ENCODE results near the gene CTDSPL. TPM values are rescaled to one million over a fixed set of nuclear protein-coding genes. Genes with fewer than 3 reads are reported as not detected.
A peak's percentile ranks its signal among the peaks of the same experiment; 100 is the strongest.

CTDSPL gene
- total and polyA plus RNA-seq, 2 of the 13 experiments (the other 11 are each of a cell fraction or from before 2014, with no cell fraction given): 26.1 to 142 TPM

DNA sequence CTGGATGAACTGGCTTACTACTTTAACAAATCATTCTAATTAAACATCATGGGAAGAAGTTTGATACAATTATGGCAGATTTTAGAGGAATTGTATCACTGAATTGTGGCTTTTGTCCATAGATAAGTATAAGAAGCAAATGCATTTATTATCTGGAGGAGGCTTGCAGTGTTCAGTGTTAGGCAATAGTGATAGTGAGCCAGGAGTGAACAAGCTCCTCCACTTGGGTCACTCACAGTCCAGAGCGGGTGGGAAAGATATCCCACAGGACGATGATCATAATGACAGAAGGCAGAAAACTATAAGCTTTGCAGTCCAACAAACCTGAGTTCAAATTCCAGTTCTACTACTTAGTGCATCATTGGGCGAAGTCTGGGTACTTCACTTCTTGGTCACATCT lies 64.9 kb downstream of the CTDSPL start:
- ATAC-seq: no peak
- intact Hi-C loops (cut with micrococcal nuclease; ENCODE audit: unreplicated experiment): no loop called here
- Histone ChIP-seq H3K4me3 (replicated peaks in 1 of 3; ENCODE audit: insufficient read depth in 1 of 3, low read depth in 2 of 3, low read length in 3 of 3) (no peak overlapping the region), H3K4me1 (ENCODE audit: insufficient read depth, low read length) (peaks cover 73% of the 10 kb centered on the region), H3K27ac (ENCODE audit: extremely low read length, insufficient read depth, low read length) (no peak overlapping the region), H3K9ac (ENCODE audit: insufficient read depth, low read depth, low read length) (no peak overlapping the region), H3K9me3 (ENCODE audit: low read length) (no peaks in the 10 kb centered on the region), H3K79me2 (ENCODE audit: insufficient read depth, low read length) (peaks cover 81% of the 10 kb centered on the region), H4K20me1 (ENCODE audit: insufficient read depth, low read length) (no peaks in the 10 kb centered on the region; the same call in 1 of the 2 replicates), H3K4me2 (ENCODE audit: low read depth, low read length) (no peak overlapping the region), H3K36me3 (replicated peaks in 1 of 2; ENCODE audit: control insufficient read depth in 1 of 2, insufficient read depth in 2 of 2, low read length in 2 of 2) (peaks cover 7 to 14% of the 10 kb centered on the region in 2 experiments), H2AFZ (ENCODE audit: low read length) (no peak overlapping the region), H3K27me3 (ENCODE audit: control insufficient read depth in 1 of 2, insufficient read depth in 2 of 2, low read length in 2 of 2) (no peaks in the 10 kb centered on the region)
- no peak for FAIRE-seq
- POLR2A ChIA-PET: interaction anchor here (0.9 kb wide), 1 partner anchor 22 kb away, joined by 3 read pairs; no protein-coding TSS in a partner anchor
- CTCF ChIA-PET (ENCODE audit: low intra/inter-chr PET ratio, low total read pairs): no interaction called here
- BruUV-seq (replicated peaks): no TSS peak
- in situ Hi-C loops (cut with HindIII; ENCODE audit: extremely low pct_ligation_motif_present, low pct_unique_long_range_greater_than_20kb): no loop called here
- 87% methylated on average over 3 of the region's 3 CpGs for WGBS (ENCODE audit: low lambda C conversion rate)
- TF ChIP-seq ZFP82 (CRISPR knock-in tag; IDR thresholded peaks at IDR 0.05; ENCODE audit: borderline replicate concordance): no peak
- TF ChIP-seq, protein P1, sequence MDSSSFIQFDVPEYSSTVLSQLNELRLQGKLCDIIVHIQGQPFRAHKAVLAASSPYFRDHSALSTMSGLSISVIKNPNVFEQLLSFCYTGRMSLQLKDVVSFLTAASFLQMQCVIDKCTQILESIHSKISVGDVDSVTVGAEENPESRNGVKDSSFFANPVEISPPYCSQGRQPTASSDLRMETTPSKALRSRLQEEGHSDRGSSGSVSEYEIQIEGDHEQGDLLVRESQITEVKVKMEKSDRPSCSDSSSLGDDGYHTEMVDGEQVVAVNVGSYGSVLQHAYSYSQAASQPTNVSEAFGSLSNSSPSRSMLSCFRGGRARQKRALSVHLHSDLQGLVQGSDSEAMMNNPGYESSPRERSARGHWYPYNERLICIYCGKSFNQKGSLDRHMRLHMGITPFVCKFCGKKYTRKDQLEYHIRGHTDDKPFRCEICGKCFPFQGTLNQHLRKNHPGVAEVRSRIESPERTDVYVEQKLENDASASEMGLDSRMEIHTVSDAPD (CRISPR knock-in tag; IDR thresholded peaks at IDR 0.05): no peak
- no peak for TF ChIP-seq SNAI1 (CRISPR knock-in tag; IDR thresholded peaks at IDR 0.05; ENCODE audit: borderline replicate concordance)
- no peak for TF ChIP-seq TOPORS (CRISPR knock-in tag; IDR thresholded peaks at IDR 0.05)
- no peak for TF ChIP-seq ZMYM2 (CRISPR knock-in tag; IDR thresholded peaks at IDR 0.05)
- TF ChIP-seq JUN (CRISPR knock-in tag; IDR thresholded peaks at IDR 0.05): no peak
- no peak for TF ChIP-seq ZNF329 (CRISPR knock-in tag; IDR thresholded peaks at IDR 0.05; ENCODE audit: low read depth)
- no peak for DNase-seq (ENCODE audit: low spot score)

- DNase-seq (ENCODE audit: low spot score): no peak
- no TSS peak for BruUV-seq (replicated peaks)
- intact Hi-C loops (cut with micrococcal nuclease; ENCODE audit: unreplicated experiment) (no loop called here), in situ Hi-C loops (cut with HindIII; ENCODE audit: extremely low pct_ligation_motif_present, low pct_unique_long_range_greater_than_20kb) (no loop called here)
- ChIA-PET POLR2A (no interaction called here), CTCF (ENCODE audit: low intra/inter-chr PET ratio, low total read pairs) (no interaction called here)
- H3K4me3 ChIP-seq (replicated peaks in 1 of 3; ENCODE audit: insufficient read depth in 1 of 3, low read depth in 2 of 3, low read length in 3 of 3): no peak overlapping the region
- no peaks in the 10 kb centered on the region for H3K36me3 ChIP-seq (replicated peaks in 1 of 2; ENCODE audit: control insufficient read depth in 1 of 2, insufficient read depth in 2 of 2, low read length in 2 of 2)
- no peak for FAIRE-seq
- H3K4me2 ChIP-seq (ENCODE audit: low read depth, low read length): peak overlapping the region; percentile 25; the same call in 1 of the 2 replicates
- peak overlapping the region; percentile 34 for H3K27ac ChIP-seq (ENCODE audit: extremely low read length, insufficient read depth, low read length)
- H3K9me3 ChIP-seq (ENCODE audit: low read length): no peaks in the 10 kb centered on the region
- peaks cover 68% of the 10 kb centered on the region for H3K4me1 ChIP-seq (ENCODE audit: insufficient read depth, low read length)
- H3K27me3 ChIP-seq (ENCODE audit: control insufficient read depth in 1 of 2, insufficient read depth in 2 of 2, low read length in 2 of 2): no peaks in the 10 kb centered on the region
- ATAC-seq: no peak
- no peak overlapping the region for H3K9ac ChIP-seq (ENCODE audit: insufficient read depth, low read depth, low read length)
- peaks cover 85% of the 10 kb centered on the region for H3K79me2 ChIP-seq (ENCODE audit: insufficient read depth, low read length)
- no peak overlapping the region for H2AFZ ChIP-seq (ENCODE audit: low read length)
- no peaks in the 10 kb centered on the region; the same call in 1 of the 2 replicates for H4K20me1 ChIP-seq (ENCODE audit: insufficient read depth, low read length)
- 88% methylated on average over 2 of the region's 2 CpGs for WGBS (ENCODE audit: low lambda C conversion rate)
- TF ChIP-seq, protein P2, sequence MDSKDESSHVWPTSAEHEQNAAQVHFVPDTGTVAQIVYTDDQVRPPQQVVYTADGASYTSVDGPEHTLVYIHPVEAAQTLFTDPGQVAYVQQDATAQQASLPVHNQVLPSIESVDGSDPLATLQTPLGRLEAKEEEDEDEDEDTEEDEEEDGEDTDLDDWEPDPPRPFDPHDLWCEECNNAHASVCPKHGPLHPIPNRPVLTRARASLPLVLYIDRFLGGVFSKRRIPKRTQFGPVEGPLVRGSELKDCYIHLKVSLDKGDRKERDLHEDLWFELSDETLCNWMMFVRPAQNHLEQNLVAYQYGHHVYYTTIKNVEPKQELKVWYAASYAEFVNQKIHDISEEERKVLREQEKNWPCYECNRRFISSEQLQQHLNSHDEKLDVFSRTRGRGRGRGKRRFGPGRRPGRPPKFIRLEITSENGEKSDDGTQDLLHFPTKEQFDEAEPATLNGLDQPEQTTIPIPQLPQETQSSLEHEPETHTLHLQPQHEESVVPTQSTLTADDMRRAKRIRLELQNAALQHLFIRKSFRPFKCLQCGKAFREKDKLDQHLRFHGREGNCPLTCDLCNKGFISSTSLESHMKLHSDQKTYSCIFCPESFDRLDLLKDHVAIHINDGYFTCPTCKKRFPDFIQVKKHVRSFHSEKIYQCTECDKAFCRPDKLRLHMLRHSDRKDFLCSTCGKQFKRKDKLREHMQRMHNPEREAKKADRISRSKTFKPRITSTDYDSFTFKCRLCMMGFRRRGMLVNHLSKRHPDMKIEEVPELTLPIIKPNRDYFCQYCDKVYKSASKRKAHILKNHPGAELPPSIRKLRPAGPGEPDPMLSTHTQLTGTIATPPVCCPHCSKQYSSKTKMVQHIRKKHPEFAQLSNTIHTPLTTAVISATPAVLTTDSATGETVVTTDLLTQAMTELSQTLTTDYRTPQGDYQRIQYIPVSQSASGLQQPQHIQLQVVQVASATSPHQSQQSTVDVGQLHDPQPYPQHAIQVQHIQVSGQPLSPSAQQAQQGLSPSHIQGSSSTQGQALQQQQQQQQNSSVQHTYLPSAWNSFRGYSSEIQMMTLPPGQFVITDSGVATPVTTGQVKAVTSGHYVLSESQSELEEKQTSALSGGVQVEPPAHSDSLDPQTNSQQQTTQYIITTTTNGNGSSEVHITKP (CRISPR knock-in tag; IDR thresholded peaks at IDR 0.05; ENCODE audit: low read depth): no peak
- TF ChIP-seq DNMT3B (CRISPR knock-in tag; conservative IDR thresholded peaks at IDR 0.05) (no peak), ZNF552 (CRISPR knock-in tag; IDR thresholded peaks at IDR 0.05; ENCODE audit: borderline replicate concordance) (no peak), RBM39 (IDR thresholded peaks at IDR 0.05; ENCODE audit: low read depth, low read length, poor library complexity, severe bottlenecking) (no peak), SRSF1 (optimal IDR thresholded peaks at IDR 0.05; ENCODE audit: low read depth, low read length) (no peak), ZNF740 (CRISPR knock-in tag; IDR thresholded peaks at IDR 0.05) (no peak), MZF1 (CRISPR knock-in tag; IDR thresholded peaks at IDR 0.05; ENCODE audit: borderline replicate concordance) (no peak)
These were observed 68.8 kb downstream of the CTDSPL start for GRCh38 chr3:37930495-37930894.

Data from HepG2 (cell line).